ENCODE results near the gene SRF. TPM values are rescaled to one million over a fixed set of nuclear protein-coding genes. Genes with fewer than 3 reads are reported as not detected.
A peak's percentile ranks its signal among the peaks of the same experiment; 100 is the strongest.

Gene SRF
- total RNA-seq, 1 experiment from 2014 or later, result 31.3 TPM

GRCh38 chr6:43187821-43188220, 16.8 kb downstream of the SRF start:
- Histone ChIP-seq H3K4me1 (no peaks in the 10 kb centered on the region), H3K9me3 (no peaks in the 10 kb centered on the region), H3K4me3 (ENCODE audit: low read depth, low read length) (no peak overlapping the region), H3K27me3 (replicated peaks; ENCODE audit: control insufficient read depth, insufficient read depth, low read length) (no peaks in the 10 kb centered on the region), H3K36me3 (ENCODE audit: control insufficient read depth, insufficient read depth, low read length) (no peaks in the 10 kb centered on the region)
- H3K27ac Mint-ChIP-seq (ENCODE audit: unreplicated experiment), result no peak overlapping the region
- intact Hi-C loops (cut with micrococcal nuclease; ENCODE audit: unreplicated experiment), result no loop called here
- H3K4me3 Mint-ChIP-seq (ENCODE audit: unreplicated experiment), result no peak overlapping the region
- no TSS peak for BruUV-seq (replicated peaks)
- H3K9me3 Mint-ChIP-seq (ENCODE audit: unreplicated experiment), result no peaks in the 10 kb centered on the region
- CTCF ChIA-PET, result no interaction called here
- H3K36me3 Mint-ChIP-seq (ENCODE audit: insufficient read depth, unreplicated experiment), result peaks cover under 1% of the 10 kb centered on the region
- POLR2A ChIA-PET, result interaction anchor here (0.5 kb wide), 1 partner anchor 406 kb away, joined by 8 read pairs; no protein-coding TSS in a partner anchor
- H3K27me3 Mint-ChIP-seq (ENCODE audit: insufficient read depth, unreplicated experiment), result no peaks in the 10 kb centered on the region
- TF ChIP-seq, protein P1, sequence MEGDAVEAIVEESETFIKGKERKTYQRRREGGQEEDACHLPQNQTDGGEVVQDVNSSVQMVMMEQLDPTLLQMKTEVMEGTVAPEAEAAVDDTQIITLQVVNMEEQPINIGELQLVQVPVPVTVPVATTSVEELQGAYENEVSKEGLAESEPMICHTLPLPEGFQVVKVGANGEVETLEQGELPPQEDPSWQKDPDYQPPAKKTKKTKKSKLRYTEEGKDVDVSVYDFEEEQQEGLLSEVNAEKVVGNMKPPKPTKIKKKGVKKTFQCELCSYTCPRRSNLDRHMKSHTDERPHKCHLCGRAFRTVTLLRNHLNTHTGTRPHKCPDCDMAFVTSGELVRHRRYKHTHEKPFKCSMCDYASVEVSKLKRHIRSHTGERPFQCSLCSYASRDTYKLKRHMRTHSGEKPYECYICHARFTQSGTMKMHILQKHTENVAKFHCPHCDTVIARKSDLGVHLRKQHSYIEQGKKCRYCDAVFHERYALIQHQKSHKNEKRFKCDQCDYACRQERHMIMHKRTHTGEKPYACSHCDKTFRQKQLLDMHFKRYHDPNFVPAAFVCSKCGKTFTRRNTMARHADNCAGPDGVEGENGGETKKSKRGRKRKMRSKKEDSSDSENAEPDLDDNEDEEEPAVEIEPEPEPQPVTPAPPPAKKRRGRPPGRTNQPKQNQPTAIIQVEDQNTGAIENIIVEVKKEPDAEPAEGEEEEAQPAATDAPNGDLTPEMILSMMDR (IDR thresholded peaks at IDR 0.05; ENCODE audit: insufficient read depth in 1 of 2, low read depth in 1 of 2, low read length in 1 of 2, severe bottlenecking in 1 of 2, unreplicated experiment in 1 of 2), result no peak
- peaks cover 11% of the 10 kb centered on the region for H3K4me1 Mint-ChIP-seq (ENCODE audit: low read depth, unreplicated experiment)
- no peak for DNase-seq

GRCh38 chr6:43188426-43188825, 17.4 kb downstream of the SRF start:
- BruUV-seq (replicated peaks), result no TSS peak
- intact Hi-C loops (cut with micrococcal nuclease; ENCODE audit: unreplicated experiment), result no loop called here
- Histone ChIP-seq H3K27me3 (replicated peaks; ENCODE audit: control insufficient read depth, insufficient read depth, low read length) (no peaks in the 10 kb centered on the region), H3K4me3 (ENCODE audit: low read depth, low read length) (no peak overlapping the region), H3K4me1 (no peaks in the 10 kb centered on the region), H3K9me3 (no peaks in the 10 kb centered on the region), H3K36me3 (ENCODE audit: control insufficient read depth, insufficient read depth, low read length) (no peaks in the 10 kb centered on the region)
- H3K4me3 Mint-ChIP-seq (ENCODE audit: unreplicated experiment), result no peak overlapping the region
- DNase-seq, result peak in 1 of 2 experiments; percentile 5
- peaks cover 8% of the 10 kb centered on the region for H3K4me1 Mint-ChIP-seq (ENCODE audit: low read depth, unreplicated experiment)
- H3K27ac Mint-ChIP-seq (ENCODE audit: unreplicated experiment), result no peak overlapping the region
- CTCF ChIA-PET, result no interaction called here
- POLR2A ChIA-PET, result no interaction called here
- TF ChIP-seq, protein P1 (IDR thresholded peaks at IDR 0.05; ENCODE audit: insufficient read depth in 1 of 2, low read depth in 1 of 2, low read length in 1 of 2, severe bottlenecking in 1 of 2, unreplicated experiment in 1 of 2), result no peak
- no peaks in the 10 kb centered on the region for H3K36me3 Mint-ChIP-seq (ENCODE audit: insufficient read depth, unreplicated experiment)
- no peaks in the 10 kb centered on the region for H3K27me3 Mint-ChIP-seq (ENCODE audit: insufficient read depth, unreplicated experiment)
- H3K9me3 Mint-ChIP-seq (ENCODE audit: unreplicated experiment), result no peaks in the 10 kb centered on the region

DNA sequence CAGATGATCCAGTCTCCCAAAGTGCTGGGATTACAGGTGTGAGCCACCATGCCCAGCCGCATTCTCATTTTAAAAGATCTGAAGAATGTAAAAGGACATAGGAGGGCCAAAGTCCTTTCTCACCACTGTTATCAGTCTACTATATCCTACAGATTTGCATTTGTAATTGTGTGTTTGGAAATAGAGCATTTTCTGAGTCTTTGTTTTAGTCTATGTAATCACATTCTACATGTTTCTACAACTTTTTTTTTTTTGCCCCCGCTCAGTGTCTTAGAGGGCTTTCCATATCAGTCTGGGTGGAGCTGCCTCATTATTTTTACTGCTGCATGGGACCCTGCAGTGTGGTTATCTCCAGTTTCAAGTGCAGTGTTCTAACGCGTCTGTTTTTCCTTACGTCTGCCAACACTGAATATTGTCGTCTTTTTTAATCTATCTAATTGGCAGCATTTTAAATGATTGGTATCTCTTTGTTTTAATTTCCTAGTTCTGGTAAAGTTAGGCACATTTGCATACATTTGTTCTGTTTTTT, 18.8 kb downstream of the SRF start:
- Mint-ChIP-seq H3K4me1 (ENCODE audit: low read depth, unreplicated experiment) (peaks cover 5% of the 10 kb centered on the region), H3K27me3 (ENCODE audit: insufficient read depth, unreplicated experiment) (no peaks in the 10 kb centered on the region), H3K9me3 (ENCODE audit: unreplicated experiment) (no peaks in the 10 kb centered on the region), H3K27ac (ENCODE audit: unreplicated experiment) (no peak overlapping the region), H3K36me3 (ENCODE audit: insufficient read depth, unreplicated experiment) (no peaks in the 10 kb centered on the region), H3K4me3 (ENCODE audit: unreplicated experiment) (no peak overlapping the region)
- TF ChIP-seq, protein P1 (IDR thresholded peaks at IDR 0.05; ENCODE audit: insufficient read depth in 1 of 2, low read depth in 1 of 2, low read length in 1 of 2, severe bottlenecking in 1 of 2, unreplicated experiment in 1 of 2), result no peak
- no peaks in the 10 kb centered on the region for H3K36me3 ChIP-seq (ENCODE audit: control insufficient read depth, insufficient read depth, low read length)
- intact Hi-C loops (cut with micrococcal nuclease; ENCODE audit: unreplicated experiment), result no loop called here
- ChIA-PET CTCF (no interaction called here), POLR2A (no interaction called here)
- H3K9me3 ChIP-seq, result no peaks in the 10 kb centered on the region
- peak in 1 of 2 experiments; percentile 10 for DNase-seq
- H3K4me1 ChIP-seq, result no peaks in the 10 kb centered on the region
- no peak overlapping the region for H3K4me3 ChIP-seq (ENCODE audit: low read depth, low read length)
- H3K27me3 ChIP-seq (replicated peaks; ENCODE audit: control insufficient read depth, insufficient read depth, low read length), result no peaks in the 10 kb centered on the region
- BruUV-seq (replicated peaks), result no TSS peak

Data from Caco-2 (cell line).